NK-92 (cell line): ENCODE measurements around the gene IL17REL.

Experiments
- DNase-seq: peaks from one replicate; lab custom pipeline; 2025; ENCODE audit not compliant: unreplicated experiment; lab: John Stamatoyannopoulos, UW

Gene IL17REL

GRCh38 chr22:49969751-49970527, 42.6 kb downstream of the IL17REL start:
- no peak for DNase-seq

GRCh38 chr22:49968831-49969661, 43.5 kb downstream of the IL17REL start:
- no peak for DNase-seq

- no peak for DNase-seq
Measured at GRCh38 chr22:49968313-49968830, 44.2 kb downstream of the IL17REL start.

- no peak for DNase-seq
Measured at GRCh38 chr22:49967706-49968208, 44.8 kb downstream of the IL17REL start.

- DNase-seq = no peak
Measured at GRCh38 chr22:49966774-49967705, 45.5 kb downstream of the IL17REL start.

GRCh38 chr22:49966041-49966773, 46.4 kb downstream of the IL17REL start:
- DNase-seq = no peak

- no peak for DNase-seq
Measured at GRCh38 chr22:49965091-49966040, 47.2 kb downstream of the IL17REL start.

GRCh38 chr22:49964136-49965090, 48.2 kb downstream of the IL17REL start:
- no peak for DNase-seq

GRCh38 chr22:49963647-49964026, 48.9 kb downstream of the IL17REL start:
- no peak for DNase-seq

GRCh38 chr22:49962751-49963646, 49.6 kb downstream of the IL17REL start:
- DNase-seq = no peak

GRCh38 chr22:49962012-49962750, 50.4 kb downstream of the IL17REL start:
- no peak for DNase-seq

- no peak for DNase-seq
Measured at GRCh38 chr22:49961601-49962011, 51.0 kb downstream of the IL17REL start.

- DNase-seq = no peak
Measured at GRCh38 chr22:49961005-49961600, 51.5 kb downstream of the IL17REL start.

- peak; percentile 28 for DNase-seq
Measured at GRCh38 chr22:49960159-49961004, 52.2 kb downstream of the IL17REL start, which contains the start of gene PIM3. Gene PIM3, plus strand, starts transcription at chr22:49960772. Its CDS starts 176 bp downstream, at chr22:49960948.

GRCh38 chr22:49959782-49960158, 52.8 kb downstream of the IL17REL start:
- DNase-seq = no peak
